Measurements from ENCODE around the gene NKX6-2. TPM values are rescaled to one million over a fixed set of nuclear protein-coding genes. Genes with fewer than 3 reads are reported as not detected.

NKX6-2 gene
- total and polyA plus RNA-seq, 2 of the 8 experiments (the other 6 are each of a cell fraction or from before 2014, with no cell fraction given) = 0.06 TPM; not detected in 1

- Histone ChIP-seq H2BK120ac (replicated peaks; ENCODE audit: low read depth, low read length) (no peak overlapping the region), H2AFZ (ENCODE audit: low read length) (no peak overlapping the region), H3K4me2 (ENCODE audit: insufficient read depth in 1 of 2, low read depth in 2 of 2, low read length in 2 of 2) (no peak overlapping the region), H4K8ac (ENCODE audit: extremely low read depth, insufficient read depth, low read length) (no peak overlapping the region), H3K18ac (ENCODE audit: extremely low read depth, low read length) (no peak overlapping the region), H3K23ac (ENCODE audit: insufficient read length) (no peak overlapping the region), H3K79me2 (ENCODE audit: control insufficient read depth in 1 of 2, insufficient read depth in 2 of 2, low read length in 2 of 2) (no peaks in the 10 kb centered on the region), H3K4me3 (ENCODE audit: extremely low read depth in 1 of 4, insufficient read depth in 2 of 4, low read depth in 3 of 4, low read length in 4 of 4) (no peak overlapping the region), H2BK15ac (ENCODE audit: low read length) (no peak overlapping the region), H2BK5ac (ENCODE audit: low read depth, low read length) (no peak overlapping the region), H2BK12ac (ENCODE audit: low read depth, low read length) (no peak overlapping the region), H3K9me3 (ENCODE audit: insufficient read depth in 2 of 2, low read depth in 1 of 2, low read length in 1 of 2) (peaks cover 4 to 13% of the 10 kb centered on the region in 2 experiments; a peak in 2 of 4 replicates), H4K5ac (ENCODE audit: insufficient read length, low read depth, low read length) (no peak overlapping the region), H3K4me1 (replicated peaks in 1 of 4; ENCODE audit: control insufficient read depth in 3 of 4, insufficient read depth in 4 of 4, low read length in 3 of 4) (no peaks in the 10 kb centered on the region), H3K36me3 (ENCODE audit: control insufficient read depth in 2 of 4, insufficient read depth in 4 of 4, low read length in 3 of 4) (no peaks in the 10 kb centered on the region), H3K56ac (replicated peaks; ENCODE audit: insufficient read length, low read depth, low read length) (no peak overlapping the region), H3K9ac (replicated peaks in 1 of 4; ENCODE audit: extremely low read depth in 1 of 4, low read depth in 3 of 4, low read length in 3 of 4) (no peak overlapping the region), H3K27ac (ENCODE audit: low read depth, low read length) (no peak overlapping the region), H2AK5ac (ENCODE audit: low read depth, low read length) (no peak overlapping the region), H3K79me1 (ENCODE audit: low read depth, low read length) (no peaks in the 10 kb centered on the region), H4K20me1 (replicated peaks in 1 of 2; ENCODE audit: control insufficient read depth in 1 of 2, insufficient read depth in 2 of 2, low read length in 2 of 2) (no peaks in the 10 kb centered on the region), H3K27me3 (replicated peaks in 1 of 4; ENCODE audit: control insufficient read depth in 3 of 4, extremely low read depth in 1 of 4, insufficient read depth in 3 of 4, low read length in 3 of 4) (no peaks in the 10 kb centered on the region), H3K4ac (replicated peaks; ENCODE audit: insufficient read length, low read depth, low read length) (no peak overlapping the region), H3K23me2 (ENCODE audit: low read depth, low read length) (peaks cover 3% of the 10 kb centered on the region; the same call in 1 of the 2 replicates), H3K14ac (ENCODE audit: insufficient read length) (no peak overlapping the region), H4K91ac (replicated peaks; ENCODE audit: insufficient read length, low read length) (no peak overlapping the region), H2BK20ac (ENCODE audit: low read length) (no peak overlapping the region)
- TF ChIP-seq GTF2F1 (IDR thresholded peaks at IDR 0.05; ENCODE audit: borderline replicate concordance, low read depth, low read length) (no peak), KDM1A (IDR thresholded peaks at IDR 0.05; ENCODE audit: borderline replicate concordance, low read length) (no peak), POU5F1 (IDR thresholded peaks at IDR 0.05; ENCODE audit: low read depth, low read length) (no peak), CHD2 (IDR thresholded peaks at IDR 0.05; ENCODE audit: low read length) (no peak), CHD1 (IDR thresholded peaks at IDR 0.05; ENCODE audit: low read depth, low read length) (no peak), ASH2L (IDR thresholded peaks at IDR 0.05; ENCODE audit: low read length) (no peak), RAD21 (IDR thresholded peaks at IDR 0.05 in 1 of 2, conservative IDR thresholded peaks at IDR 0.05 in 1 of 2; ENCODE audit: low read depth in 2 of 2, low read length in 2 of 2) (no peak), RBBP5 (IDR thresholded peaks at IDR 0.05; ENCODE audit: borderline replicate concordance, low read depth, low read length) (no peak), JUN (IDR thresholded peaks at IDR 0.05; ENCODE audit: low read depth, low read length) (no peak), NANOG (IDR thresholded peaks at IDR 0.05; ENCODE audit: insufficient read depth, low read depth, low read length, poor library complexity, severe bottlenecking) (no peak), RFX5 (IDR thresholded peaks at IDR 0.05; ENCODE audit: borderline replicate concordance, low read depth, low read length) (no peak), SIX5 (IDR thresholded peaks at IDR 0.05; ENCODE audit: low read depth, low read length) (no peak)
- TF ChIP-seq, protein P1, sequence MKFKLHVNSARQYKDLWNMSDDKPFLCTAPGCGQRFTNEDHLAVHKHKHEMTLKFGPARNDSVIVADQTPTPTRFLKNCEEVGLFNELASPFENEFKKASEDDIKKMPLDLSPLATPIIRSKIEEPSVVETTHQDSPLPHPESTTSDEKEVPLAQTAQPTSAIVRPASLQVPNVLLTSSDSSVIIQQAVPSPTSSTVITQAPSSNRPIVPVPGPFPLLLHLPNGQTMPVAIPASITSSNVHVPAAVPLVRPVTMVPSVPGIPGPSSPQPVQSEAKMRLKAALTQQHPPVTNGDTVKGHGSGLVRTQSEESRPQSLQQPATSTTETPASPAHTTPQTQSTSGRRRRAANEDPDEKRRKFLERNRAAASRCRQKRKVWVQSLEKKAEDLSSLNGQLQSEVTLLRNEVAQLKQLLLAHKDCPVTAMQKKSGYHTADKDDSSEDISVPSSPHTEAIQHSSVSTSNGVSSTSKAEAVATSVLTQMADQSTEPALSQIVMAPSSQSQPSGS (IDR thresholded peaks at IDR 0.05; ENCODE audit: low read length) = no peak
- ChIA-PET CTCF (ENCODE audit: partially characterized antibody) (interaction anchor here (1.5 to 2.3 kb wide), 2 partner anchors 14 to 22 kb away, joined by 3 to 6 read pairs; no protein-coding TSS in a partner anchor), POLR2A (ENCODE audit: partially characterized antibody) (interaction anchor here (1.1 kb wide), 1 partner anchor 11 kb away, joined by 3 read pairs; no protein-coding TSS in a partner anchor)
- no peak for FAIRE-seq
- 92% methylated on average over 12 of the region's 12 CpGs; no CpG with 5 or more reads in 1 of the 2 experiments for WGBS, 2 experiments (ENCODE audit: extremely low coverage in 1 of 2, insufficient coverage in 1 of 2, insufficient read length in 1 of 2, insufficient replicate concordance in 2 of 2, low coverage in 1 of 2, low lambda C conversion rate in 2 of 2, missing lambda C conversion rate in 1 of 2)
- DNase-seq (ENCODE audit: low read depth in 1 of 2, low spot score in 2 of 2) = no peak
Observed at GRCh38 chr10:132816718-132817117, 30.8 kb upstream of the NKX6-2 start.

Data from H1 (cell line).